Ectodermal cell (in vitro differentiated cells): ENCODE data around the gene ANKRD13D.

ENCODE experiments used
- H3K27ac ChIP-seq: 2 replicates; pipeline ENCODE4 v1.7.0; 2013; ENCODE audit warnings: mild to moderate bottlenecking, low read depth, low read length; ENCODE audit not compliant: insufficient read depth, poor library complexity, severe bottlenecking
- H3K27me3 ChIP-seq: 2 replicates; pipeline ENCODE4 v1.7.0; 2013; ENCODE audit warnings: mild to moderate bottlenecking, low read length; ENCODE audit not compliant: insufficient read depth, control insufficient read depth, poor library complexity, severe bottlenecking
- H3K36me3 ChIP-seq: one replicate; pipeline ENCODE4 v1.7.0; 2013; ENCODE audit warnings: low read length; ENCODE audit not compliant: control insufficient read depth, insufficient read depth
- H3K4me1 ChIP-seq: one replicate; pipeline ENCODE4 v1.7.0; 2013; ENCODE audit warnings: low read length; ENCODE audit not compliant: control insufficient read depth, insufficient read depth
- H3K4me3 ChIP-seq: 2 replicates; pipeline ENCODE4 v1.7.0; 2013; ENCODE audit warnings: low read depth, low read length, control low read depth; ENCODE audit not compliant: insufficient read depth
- H3K9me3 ChIP-seq: 2 replicates; pipeline ENCODE4 v1.7.0; 2013; ENCODE audit warnings: mild to moderate bottlenecking, low read length, moderate library complexity; ENCODE audit not compliant: control insufficient read depth
- WGBS, 2 experiments: methylation state at CpG; one replicate each; pipeline ENCODE4 v1.1.7; 2013; ENCODE audit warnings: missing lambda C conversion rate in 2 of 2; 5-methylcytosine and 5-hydroxymethylcytosine counted together

Gene ANKRD13D

DNA sequence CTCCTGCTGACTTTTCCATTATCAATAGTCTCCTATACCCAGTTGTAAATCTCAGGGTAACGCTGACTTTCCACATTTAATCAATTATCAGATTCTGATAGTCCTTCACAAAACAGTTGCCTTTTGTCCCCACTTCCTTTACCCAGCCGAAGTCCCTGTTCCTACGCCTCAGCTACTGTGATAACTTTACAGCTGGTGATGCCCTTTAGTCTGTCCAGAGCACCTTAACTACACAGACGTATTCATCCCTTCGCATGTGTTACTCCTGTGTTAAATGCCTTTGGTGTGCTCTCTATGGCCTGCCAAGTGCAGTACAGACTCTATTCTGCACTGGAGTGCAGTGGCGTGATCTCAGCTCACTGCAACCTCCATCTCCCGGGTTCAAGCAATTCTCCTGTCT lies 34.4 kb downstream of the ANKRD13D start:
- WGBS, 2 experiments = 91 to 93% methylated on average over 7 of the region's 7 CpGs
- Histone ChIP-seq H3K4me1 (no peaks in the 10 kb centered on the region), H3K4me3 (no peak overlapping the region)

DNA sequence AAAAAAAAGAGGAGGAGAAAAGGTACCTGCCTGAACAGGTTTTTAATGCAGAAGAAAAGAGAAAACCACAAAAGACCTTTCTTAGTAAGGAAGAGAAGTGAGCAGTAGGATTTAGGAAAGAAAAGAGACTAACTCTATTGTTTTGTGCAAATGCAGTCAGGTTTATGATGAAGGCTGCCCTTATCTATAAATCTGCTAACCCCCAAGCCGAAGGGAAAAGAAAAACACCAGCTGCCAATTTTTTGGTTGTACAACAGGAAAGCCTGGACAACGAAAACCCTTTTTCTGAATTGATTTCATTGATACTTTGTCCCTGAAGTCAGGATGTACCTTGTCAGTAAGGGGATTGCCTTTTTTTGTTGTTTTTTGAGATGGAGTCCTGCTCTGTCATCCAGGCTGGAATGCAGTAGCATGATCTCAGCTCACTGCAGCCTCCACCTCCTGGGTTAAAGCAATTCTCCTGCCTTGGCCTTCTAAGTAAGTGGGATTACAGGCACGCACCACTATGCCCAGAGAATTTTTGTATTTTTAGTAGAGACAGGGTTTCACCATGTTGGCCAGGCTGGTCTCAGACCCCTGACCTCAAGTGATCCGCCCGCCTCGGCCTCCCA lies 43.1 kb downstream of the ANKRD13D start:
- no peaks in the 10 kb centered on the region for H3K36me3 ChIP-seq

More for the DNA sequence above, 34.4 kb downstream of the ANKRD13D start:
- no peak overlapping the region for H3K27ac ChIP-seq
- H3K9me3 ChIP-seq = no peaks in the 10 kb centered on the region
- no peaks in the 10 kb centered on the region for H3K36me3 ChIP-seq
- peaks cover 18% of the 10 kb centered on the region for H3K27me3 ChIP-seq

DNA sequence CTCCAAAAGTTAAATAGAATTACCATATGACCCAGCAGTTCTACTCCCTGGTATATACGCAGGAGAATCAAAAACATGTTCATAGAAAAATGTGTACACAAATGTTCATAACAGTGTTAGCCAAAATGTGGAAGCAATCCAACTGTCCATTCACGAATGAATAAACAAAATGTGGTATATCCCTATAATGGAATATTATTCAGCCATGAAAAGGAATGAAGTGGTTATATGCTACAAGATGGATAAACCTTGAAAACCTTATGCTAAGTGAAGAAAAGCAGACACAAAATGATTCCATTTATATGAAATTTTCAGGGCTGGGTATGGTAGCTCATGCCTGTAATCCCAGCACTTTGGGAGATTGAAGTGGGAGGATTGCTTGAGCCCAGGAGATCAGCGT lies 48.2 kb downstream of the ANKRD13D start:
- Histone ChIP-seq H3K27me3 (no peaks in the 10 kb centered on the region), H3K27ac (no peak overlapping the region), H3K4me1 (no peaks in the 10 kb centered on the region), H3K4me3 (no peak overlapping the region), H3K9me3 (no peaks in the 10 kb centered on the region), H3K36me3 (no peaks in the 10 kb centered on the region)
- WGBS, 2 experiments = 95 to 97% methylated on average over 2 to 3 of the region's 3 CpGs

More for the DNA sequence above, 43.1 kb downstream of the ANKRD13D start:
- H3K9me3 ChIP-seq = no peaks in the 10 kb centered on the region
- no peaks in the 10 kb centered on the region for H3K27me3 ChIP-seq
- H3K4me1 ChIP-seq = no peaks in the 10 kb centered on the region
- no peak overlapping the region for H3K27ac ChIP-seq
- 86 to 94% methylated on average over 6 of the region's 6 CpGs for WGBS, 2 experiments
- no peak overlapping the region for H3K4me3 ChIP-seq

DNA sequence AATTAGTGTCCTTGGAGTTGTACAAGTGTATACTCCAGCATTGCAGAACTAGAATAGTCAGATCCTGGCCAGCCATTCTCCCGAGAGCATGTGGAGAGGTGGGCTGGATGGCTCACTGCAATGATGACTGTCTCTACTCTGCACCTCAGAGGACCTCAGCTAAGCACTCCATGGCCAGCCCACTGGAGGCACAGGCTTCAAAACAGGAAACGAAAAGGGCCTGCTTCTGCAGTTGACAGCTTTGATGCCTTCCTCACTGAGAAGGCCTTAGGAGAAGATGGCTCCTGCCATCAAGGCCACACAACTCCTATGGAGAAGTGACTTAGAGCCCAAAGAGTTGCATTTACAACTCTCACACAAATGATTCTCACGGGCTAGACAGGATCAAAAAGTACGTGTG lies 55.2 kb downstream of the ANKRD13D start:
- H3K36me3 ChIP-seq = no peaks in the 10 kb centered on the region
- 84 to 90% methylated on average over 4 of the region's 4 CpGs for WGBS, 2 experiments
- no peak overlapping the region for H3K4me3 ChIP-seq
- no peak overlapping the region for H3K27ac ChIP-seq
- no peaks in the 10 kb centered on the region for H3K4me1 ChIP-seq
- H3K27me3 ChIP-seq = no peaks in the 10 kb centered on the region
- H3K9me3 ChIP-seq = no peaks in the 10 kb centered on the region

- no peaks in the 10 kb centered on the region for H3K27me3 ChIP-seq
- H3K9me3 ChIP-seq = no peaks in the 10 kb centered on the region
- no peak overlapping the region for H3K27ac ChIP-seq
- WGBS, 2 experiments = 87 to 90% methylated on average over 8 of the region's 8 CpGs
- no peaks in the 10 kb centered on the region for H3K36me3 ChIP-seq
- H3K4me3 ChIP-seq = no peak overlapping the region
- H3K4me1 ChIP-seq = no peaks in the 10 kb centered on the region
Measured at GRCh38 chr11:67345247-67345919, 56.3 kb downstream of the ANKRD13D start.

DNA sequence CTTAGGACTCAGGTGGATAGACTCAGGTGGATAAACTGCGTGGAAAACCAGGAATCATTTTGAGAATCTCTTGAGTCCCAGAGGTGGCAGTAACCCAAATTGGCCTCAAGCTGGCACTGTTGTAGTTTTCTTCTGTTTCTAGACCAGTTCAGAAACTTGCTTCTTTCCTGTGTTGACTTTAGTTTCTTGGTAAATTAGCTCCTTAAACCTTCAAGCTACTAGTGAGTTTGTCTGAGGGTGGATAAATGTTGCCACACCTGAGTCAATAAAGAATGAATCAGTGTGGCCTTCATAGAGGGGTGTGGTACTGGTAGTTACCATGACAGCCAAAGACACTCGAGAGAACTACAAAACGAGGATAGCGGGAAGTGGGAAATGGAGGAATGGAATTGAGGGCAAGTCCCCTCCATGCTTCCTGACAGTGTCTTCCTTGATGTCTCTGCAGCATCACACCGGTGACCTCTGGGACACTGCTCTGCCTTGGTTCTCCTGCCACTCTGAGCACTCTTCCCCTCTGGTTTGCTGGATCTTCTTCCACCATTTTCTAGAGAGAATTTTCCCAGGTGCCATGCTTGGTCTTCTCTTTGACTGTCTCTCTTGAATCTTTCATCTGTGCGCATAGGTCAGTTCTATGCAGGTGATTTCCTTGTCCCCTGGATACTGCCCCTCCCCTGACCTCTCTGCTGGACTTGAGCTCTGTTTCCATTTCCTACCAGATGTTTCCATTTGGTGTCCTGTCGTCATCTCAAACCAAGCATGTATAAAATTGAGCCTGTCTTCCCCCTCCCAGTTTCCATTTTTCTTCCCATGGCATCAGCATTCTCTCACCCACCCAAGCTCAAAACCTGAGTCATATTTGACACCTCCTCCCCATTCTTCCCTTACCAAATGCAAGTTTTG lies 57.1 kb downstream of the ANKRD13D start:
- H3K27ac ChIP-seq = no peak overlapping the region
- no peaks in the 10 kb centered on the region for H3K27me3 ChIP-seq
- H3K36me3 ChIP-seq = no peaks in the 10 kb centered on the region
- 77 to 80% methylated on average over 7 of the region's 7 CpGs for WGBS, 2 experiments
- H3K9me3 ChIP-seq = no peaks in the 10 kb centered on the region
- no peaks in the 10 kb centered on the region for H3K4me1 ChIP-seq
- H3K4me3 ChIP-seq = no peak overlapping the region

DNA sequence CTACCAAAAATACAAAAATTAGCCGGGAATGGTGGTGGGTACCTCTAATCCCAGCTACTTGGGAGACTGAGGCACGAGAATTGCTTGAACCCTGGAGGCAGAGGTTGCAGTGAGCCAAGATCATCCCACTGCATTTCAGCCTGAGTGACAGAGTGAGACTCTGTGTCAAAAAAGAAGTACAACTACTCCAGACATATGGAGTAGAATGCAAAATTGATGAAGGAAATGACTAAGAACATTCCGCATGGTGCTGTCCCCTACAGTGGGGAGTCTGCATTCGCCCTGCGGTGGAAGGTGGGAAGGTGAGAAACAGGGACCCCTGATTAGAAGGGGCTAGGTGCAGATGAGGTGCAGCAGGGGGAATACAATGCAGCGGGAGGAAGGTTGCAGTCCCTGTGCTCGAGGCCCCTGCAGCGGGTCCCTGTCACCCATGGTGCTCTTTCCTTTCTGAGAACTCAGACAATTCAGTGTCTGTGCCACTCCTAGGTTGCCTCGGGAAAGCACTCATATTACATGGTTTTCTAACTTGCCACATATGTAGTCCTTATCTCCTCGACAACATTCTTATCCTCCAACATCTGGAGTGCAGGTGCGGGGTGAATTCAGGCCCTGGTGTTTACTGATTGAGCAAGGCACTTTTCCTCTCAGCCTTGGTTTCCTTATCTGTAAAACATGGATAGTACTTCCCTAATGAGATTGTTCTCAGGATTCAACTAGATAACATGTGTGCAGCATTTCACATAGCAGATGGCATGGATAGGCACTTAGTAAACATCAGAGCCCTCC lies 59.1 kb downstream of the ANKRD13D start:
- H3K9me3 ChIP-seq = no peaks in the 10 kb centered on the region
- H3K4me3 ChIP-seq = no peak overlapping the region
- H3K36me3 ChIP-seq = no peaks in the 10 kb centered on the region
- WGBS, 2 experiments = 90 to 91% methylated on average over 11 of the region's 11 CpGs
- H3K27me3 ChIP-seq = no peaks in the 10 kb centered on the region
- H3K4me1 ChIP-seq = peaks cover 7% of the 10 kb centered on the region
- H3K27ac ChIP-seq = no peak overlapping the region

GRCh38 chr11:67349036-67349435 lies 59.9 kb downstream of the ANKRD13D start:
- WGBS, 2 experiments = 65 to 73% methylated on average over 5 of the region's 5 CpGs
- H3K27ac ChIP-seq = no peak overlapping the region
- no peaks in the 10 kb centered on the region for H3K27me3 ChIP-seq
- H3K4me1 ChIP-seq = peaks cover 10% of the 10 kb centered on the region
- no peaks in the 10 kb centered on the region for H3K36me3 ChIP-seq
- H3K4me3 ChIP-seq = no peak overlapping the region
- H3K9me3 ChIP-seq = no peaks in the 10 kb centered on the region

GRCh38 chr11:67349457-67349856 lies 60.4 kb downstream of the ANKRD13D start:
- no peaks in the 10 kb centered on the region for H3K27me3 ChIP-seq
- H3K4me3 ChIP-seq = no peak overlapping the region
- H3K36me3 ChIP-seq = no peaks in the 10 kb centered on the region
- H3K4me1 ChIP-seq = peaks cover 15% of the 10 kb centered on the region
- 93% methylated on average over 2 of the region's 2 CpGs for WGBS, 2 experiments
- H3K9me3 ChIP-seq = no peaks in the 10 kb centered on the region
- no peak overlapping the region for H3K27ac ChIP-seq
